Measurements from ENCODE around the gene TBC1D17. TPM values are rescaled to one million over a fixed set of nuclear protein-coding genes. Genes with fewer than 3 reads are reported as not detected.
A peak's percentile ranks its signal among the peaks of the same experiment; 100 is the strongest.

TBC1D17 gene
- total RNA-seq, 1 donor from 2014 or later, result 29.1 TPM

DNA sequence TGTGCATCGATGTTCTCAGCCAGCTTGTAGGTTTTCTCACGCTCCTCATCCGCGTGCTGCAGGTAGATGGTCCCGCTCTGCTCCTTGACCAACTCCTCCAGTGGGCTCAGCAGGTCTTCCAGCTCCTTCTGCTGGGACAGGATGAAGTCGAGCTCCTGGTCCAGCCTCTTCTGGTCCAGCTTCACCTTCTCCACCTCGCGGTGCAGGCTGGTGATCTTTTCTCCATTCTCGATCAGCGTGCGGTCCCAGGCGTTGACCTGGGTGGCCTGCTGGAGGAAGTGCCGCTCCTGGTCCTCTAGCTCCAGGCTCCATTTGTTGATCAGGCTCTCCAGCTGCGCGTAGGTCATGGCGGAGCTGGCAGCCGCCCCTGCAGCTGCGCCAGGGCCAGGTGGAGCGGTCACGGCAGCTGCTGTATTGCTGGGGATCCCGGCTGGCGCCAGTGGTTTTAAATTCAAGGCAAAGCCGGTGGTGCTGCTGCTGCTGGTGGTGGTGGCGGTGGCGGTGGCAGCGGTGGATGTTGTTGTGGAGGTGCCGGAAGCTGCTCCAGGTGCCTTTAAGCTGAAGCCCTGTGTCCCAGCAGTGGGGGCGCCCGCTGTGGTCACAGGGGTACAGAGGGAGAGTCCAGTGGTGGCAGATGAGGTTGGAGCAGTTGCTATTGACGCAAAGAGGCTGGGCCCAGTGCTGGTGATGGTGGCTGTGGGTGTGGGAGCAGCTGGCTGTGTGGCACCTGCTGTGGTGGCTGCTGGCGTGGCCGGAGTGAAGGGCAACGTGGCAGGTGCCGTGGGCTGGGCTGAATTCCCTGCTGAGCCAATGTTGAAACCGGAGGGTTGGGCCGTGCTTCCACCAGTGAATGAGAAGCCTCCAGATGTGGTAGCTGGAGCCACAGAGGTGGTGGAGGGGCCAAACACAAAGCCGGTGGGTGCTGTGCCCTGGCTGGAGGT lies 31.2 kb downstream of the TBC1D17 start:
- FAIRE-seq, result no peak
- Histone ChIP-seq H3K9me3 (ENCODE audit: insufficient read depth, low read depth, low read length) (no peaks in the 10 kb centered on the region), H3K4me2 (ENCODE audit: low read length) (no peak overlapping the region), H3K36me3 (ENCODE audit: insufficient read depth, low read length) (peaks cover 8% of the 10 kb centered on the region), H3K4me1 (ENCODE audit: insufficient read depth, low read length) (no peaks in the 10 kb centered on the region), H3K27me3 (ENCODE audit: insufficient read depth, low read length) (no peaks in the 10 kb centered on the region), H4K20me1 (ENCODE audit: insufficient read depth, low read length) (peaks cover 58% of the 10 kb centered on the region), H3K79me2 (ENCODE audit: insufficient read depth, low read length) (peaks cover 34% of the 10 kb centered on the region), H2AFZ (ENCODE audit: low read depth, low read length) (no peak overlapping the region), H3K9ac (ENCODE audit: low read length) (no peak overlapping the region), H3K4me3 (ENCODE audit: insufficient read depth, low read depth, low read length) (no peak overlapping the region), H3K27ac (ENCODE audit: low read depth, low read length) (no peak overlapping the region)
- H3K27me3 Mint-ChIP-seq (ENCODE audit: low read depth, unreplicated experiment), result no peaks in the 10 kb centered on the region
- H3K36me3 Mint-ChIP-seq (ENCODE audit: low read depth, unreplicated experiment), result peaks cover 20% of the 10 kb centered on the region
- H3K4me1 Mint-ChIP-seq (ENCODE audit: low read depth, unreplicated experiment), result peaks cover 10% of the 10 kb centered on the region
- no peaks in the 10 kb centered on the region for H3K9me3 Mint-ChIP-seq (ENCODE audit: unreplicated experiment)
- no peak overlapping the region for H3K27ac Mint-ChIP-seq (ENCODE audit: unreplicated experiment)
- TF ChIP-seq CTCF (IDR thresholded peaks at IDR 0.05; ENCODE audit: insufficient read depth, low read depth, low read length) (no peak), EZH2 (IDR thresholded peaks at IDR 0.05; ENCODE audit: insufficient read depth, low read length) (no peak)
- DNase-seq (ENCODE audit: low read depth), result no peak
- no peak overlapping the region for H3K4me3 Mint-ChIP-seq (ENCODE audit: unreplicated experiment)

DNA sequence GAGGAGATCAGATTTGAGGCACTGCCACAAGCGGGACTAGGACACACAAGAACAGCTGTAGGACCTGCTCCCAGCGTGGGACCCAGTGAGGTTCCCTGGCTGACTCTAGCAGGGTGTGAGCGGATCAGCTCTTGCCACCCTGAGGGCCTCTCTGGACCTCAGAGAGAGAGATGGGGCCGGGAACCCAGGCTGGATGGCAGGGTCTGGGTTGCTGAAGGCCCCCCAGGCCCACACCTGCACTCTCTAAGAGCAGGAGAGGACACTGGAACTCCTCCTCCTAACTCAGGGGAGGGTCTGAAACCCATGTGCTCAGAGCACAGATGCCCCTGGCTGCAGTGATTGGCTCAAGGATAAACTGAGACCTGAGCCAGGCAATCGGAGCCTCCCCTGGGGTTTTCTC lies 32.7 kb downstream of the TBC1D17 start:
- H3K36me3 Mint-ChIP-seq (ENCODE audit: low read depth, unreplicated experiment), result peaks cover 28% of the 10 kb centered on the region
- FAIRE-seq (no peak), DNase-seq (ENCODE audit: low read depth) (no peak)

DNA sequence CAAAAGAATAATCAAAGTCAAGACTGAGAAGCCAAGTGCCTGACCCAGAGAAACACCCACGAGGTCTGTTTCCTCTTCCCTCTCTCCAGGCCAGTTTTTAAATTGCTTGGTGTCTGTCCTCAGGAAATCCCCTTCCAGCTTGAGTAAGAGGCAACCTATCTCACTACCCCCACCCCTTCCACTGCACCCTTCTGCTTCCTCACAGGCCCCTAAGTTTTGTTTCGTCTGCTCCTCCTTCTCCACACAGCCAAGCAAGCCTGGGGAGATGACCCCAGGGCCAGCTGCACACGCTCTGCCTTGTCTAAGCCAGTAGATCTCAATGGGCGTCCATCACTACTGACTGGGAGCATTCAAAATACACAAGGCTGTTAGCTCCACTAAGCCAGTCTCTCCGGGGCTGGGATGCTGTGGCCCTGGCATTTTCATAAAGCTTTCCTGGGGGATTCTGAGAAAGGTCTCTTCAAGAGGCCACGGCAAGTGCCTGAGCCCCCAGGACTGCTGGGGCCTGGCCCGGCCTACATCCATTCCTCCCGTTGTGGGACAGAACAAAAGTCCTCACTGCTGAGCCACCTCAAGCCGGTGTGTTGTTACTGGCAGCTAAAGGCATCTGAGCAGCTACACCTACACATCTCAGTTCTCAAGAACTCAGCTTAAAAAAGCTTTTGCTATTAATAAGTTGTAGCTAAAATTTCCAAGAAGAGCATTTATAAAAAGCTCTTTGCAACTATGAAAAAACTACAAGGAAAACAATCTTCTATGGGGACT lies 34.1 kb downstream of the TBC1D17 start:
- H3K36me3 Mint-ChIP-seq (ENCODE audit: low read depth, unreplicated experiment), result peaks cover 33% of the 10 kb centered on the region
- Histone ChIP-seq H2AFZ (ENCODE audit: low read depth, low read length) (no peak overlapping the region), H3K27ac (ENCODE audit: low read depth, low read length) (no peak overlapping the region), H3K36me3 (ENCODE audit: insufficient read depth, low read length) (peaks cover 14% of the 10 kb centered on the region), H3K4me2 (ENCODE audit: low read length) (peak overlapping the region; percentile 11), H3K9ac (ENCODE audit: low read length) (peak overlapping the region; percentile 10), H3K27me3 (ENCODE audit: insufficient read depth, low read length) (no peaks in the 10 kb centered on the region), H3K9me3 (ENCODE audit: insufficient read depth, low read depth, low read length) (no peaks in the 10 kb centered on the region), H3K79me2 (ENCODE audit: insufficient read depth, low read length) (peaks cover 56% of the 10 kb centered on the region), H3K4me3 (ENCODE audit: insufficient read depth, low read depth, low read length) (no peak overlapping the region), H4K20me1 (ENCODE audit: insufficient read depth, low read length) (peaks cover 75% of the 10 kb centered on the region), H3K4me1 (ENCODE audit: insufficient read depth, low read length) (no peaks in the 10 kb centered on the region)
- TF ChIP-seq EZH2 (IDR thresholded peaks at IDR 0.05; ENCODE audit: insufficient read depth, low read length) (no peak), CTCF (IDR thresholded peaks at IDR 0.05; ENCODE audit: insufficient read depth, low read depth, low read length) (no peak)
- H3K27me3 Mint-ChIP-seq (ENCODE audit: low read depth, unreplicated experiment), result no peaks in the 10 kb centered on the region
- DNase-seq (ENCODE audit: low read depth) (no peak), FAIRE-seq (no peak)
- H3K27ac Mint-ChIP-seq (ENCODE audit: unreplicated experiment), result peak overlapping the region; percentile 3
- H3K4me1 Mint-ChIP-seq (ENCODE audit: low read depth, unreplicated experiment), result peaks cover 10% of the 10 kb centered on the region
- H3K9me3 Mint-ChIP-seq (ENCODE audit: unreplicated experiment), result no peaks in the 10 kb centered on the region
- no peak overlapping the region for H3K4me3 Mint-ChIP-seq (ENCODE audit: unreplicated experiment)

More for the DNA sequence above, 32.7 kb downstream of the TBC1D17 start:
- peaks cover 10% of the 10 kb centered on the region for H3K4me1 Mint-ChIP-seq (ENCODE audit: low read depth, unreplicated experiment)
- Histone ChIP-seq H4K20me1 (ENCODE audit: insufficient read depth, low read length) (peaks cover 69% of the 10 kb centered on the region), H3K4me3 (ENCODE audit: insufficient read depth, low read depth, low read length) (no peak overlapping the region), H3K4me2 (ENCODE audit: low read length) (no peak overlapping the region), H3K9ac (ENCODE audit: low read length) (no peak overlapping the region), H3K4me1 (ENCODE audit: insufficient read depth, low read length) (no peaks in the 10 kb centered on the region), H3K9me3 (ENCODE audit: insufficient read depth, low read depth, low read length) (no peaks in the 10 kb centered on the region), H3K27me3 (ENCODE audit: insufficient read depth, low read length) (no peaks in the 10 kb centered on the region), H3K36me3 (ENCODE audit: insufficient read depth, low read length) (peaks cover 14% of the 10 kb centered on the region), H3K79me2 (ENCODE audit: insufficient read depth, low read length) (peaks cover 45% of the 10 kb centered on the region), H2AFZ (ENCODE audit: low read depth, low read length) (no peak overlapping the region), H3K27ac (ENCODE audit: low read depth, low read length) (no peak overlapping the region)
- H3K27ac Mint-ChIP-seq (ENCODE audit: unreplicated experiment), result no peak overlapping the region
- H3K9me3 Mint-ChIP-seq (ENCODE audit: unreplicated experiment), result no peaks in the 10 kb centered on the region
- TF ChIP-seq EZH2 (IDR thresholded peaks at IDR 0.05; ENCODE audit: insufficient read depth, low read length), result no peak
- no peaks in the 10 kb centered on the region for H3K27me3 Mint-ChIP-seq (ENCODE audit: low read depth, unreplicated experiment)
- no peak overlapping the region for H3K4me3 Mint-ChIP-seq (ENCODE audit: unreplicated experiment)
